ENCODE measurements around the gene RABGEF1.

DNA sequence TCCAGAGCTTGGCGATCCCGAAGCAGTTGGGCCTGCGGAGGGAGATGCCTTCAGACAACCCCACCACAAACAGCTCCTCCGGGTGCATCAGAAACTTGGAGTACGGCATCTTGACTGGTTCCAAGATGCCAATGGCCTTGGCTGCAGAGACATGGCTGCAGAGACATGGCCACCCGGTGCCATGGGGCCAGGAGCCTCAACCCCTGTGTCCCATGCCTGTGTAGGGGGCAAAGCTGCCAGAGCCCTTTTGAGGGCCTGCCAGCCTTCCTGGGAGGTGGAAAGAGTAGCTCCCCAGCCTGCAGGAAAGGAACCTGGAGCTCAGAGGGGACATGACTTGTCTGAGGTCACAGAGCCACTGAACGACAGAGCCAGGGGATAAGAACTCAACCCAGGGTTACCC is 83.5 kb downstream of the RABGEF1 start:
- TF ChIP-seq, protein P1, sequence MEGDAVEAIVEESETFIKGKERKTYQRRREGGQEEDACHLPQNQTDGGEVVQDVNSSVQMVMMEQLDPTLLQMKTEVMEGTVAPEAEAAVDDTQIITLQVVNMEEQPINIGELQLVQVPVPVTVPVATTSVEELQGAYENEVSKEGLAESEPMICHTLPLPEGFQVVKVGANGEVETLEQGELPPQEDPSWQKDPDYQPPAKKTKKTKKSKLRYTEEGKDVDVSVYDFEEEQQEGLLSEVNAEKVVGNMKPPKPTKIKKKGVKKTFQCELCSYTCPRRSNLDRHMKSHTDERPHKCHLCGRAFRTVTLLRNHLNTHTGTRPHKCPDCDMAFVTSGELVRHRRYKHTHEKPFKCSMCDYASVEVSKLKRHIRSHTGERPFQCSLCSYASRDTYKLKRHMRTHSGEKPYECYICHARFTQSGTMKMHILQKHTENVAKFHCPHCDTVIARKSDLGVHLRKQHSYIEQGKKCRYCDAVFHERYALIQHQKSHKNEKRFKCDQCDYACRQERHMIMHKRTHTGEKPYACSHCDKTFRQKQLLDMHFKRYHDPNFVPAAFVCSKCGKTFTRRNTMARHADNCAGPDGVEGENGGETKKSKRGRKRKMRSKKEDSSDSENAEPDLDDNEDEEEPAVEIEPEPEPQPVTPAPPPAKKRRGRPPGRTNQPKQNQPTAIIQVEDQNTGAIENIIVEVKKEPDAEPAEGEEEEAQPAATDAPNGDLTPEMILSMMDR (conservative IDR thresholded peaks at IDR 0.05) = no peak
- TF ChIP-seq ZFX (IDR thresholded peaks at IDR 0.05) = no peak
